K562 (cell line): ENCODE data around the gene TTC32. TPM values are rescaled to one million over a fixed set of nuclear protein-coding genes. Genes with fewer than 3 reads are reported as not detected.

Source experiments
- ATAC-seq: fragments of 200-7000 bp; cut with Tn5 transposase; 3 replicates; pipeline ENCODE4 v1.9.1; 2020; ENCODE audit warnings: moderate library complexity
- BruUV-seq: library from RNA; stranded (reverse); fragments of 400-500 nt; replicated peaks from 2 replicates; lab custom pipeline; 2021; lab: Mats Ljungman, UMichigan
- CTCF ChIA-PET: fragments of 300-600 bp; formaldehyde crosslinking; extraction: SDS; loops from one replicate; lab custom pipeline; 2021; ENCODE audit warnings: low intra/inter-chr PET ratio; lab: Yijun Ruan, JAX
- POLR2A ChIA-PET: fragments of 300-600, 350-650 bp; sonication (Branson Sonifier 250); formaldehyde crosslinking; extraction: SDS; loops from one replicate; lab custom pipeline; 2021; ENCODE audit warnings: antibody characterized with exemption, inconsistent platforms; lab: Yijun Ruan, JAX
- DNase-seq, 4 experiments: peaks; one replicate each; pipeline versions ENCODE4 v3.0.0 to v3.0.0-alpha.2; 2011 to 2018; ENCODE audit warnings: low spot score in 3 of 4, mixed read lengths in 3 of 4; ENCODE audit errors: extremely low read depth in 1 of 4
- FAIRE-seq: peaks from 2 replicates; lab custom pipeline; 2011; peaks lifted over from hg19 to GRCh38; lab: Jason Lieb, UNC
- H2AFZ ChIP-seq: 2 replicates; pipeline ENCODE4 v1.6.0; 2011; ENCODE audit warnings: low read depth, low read length, control low read depth, inconsistent platforms
- H3K27ac ChIP-seq: fragments of 200-600 bp; 3 replicates; pipeline ENCODE4 v1.8.0; 2011; ENCODE audit warnings: low read depth, mild to moderate bottlenecking, control low read depth, inconsistent platforms, low read length, moderate library complexity, mixed read lengths; ENCODE audit errors: extremely low read depth
- H3K27me3 ChIP-seq, 2 experiments: fragments of 300-600 bp in 1 of 2; 2 replicates in 1 of 2; 3 replicates in 1 of 2; pipeline versions ENCODE4 v1.6.0 to v1.8.0; 2011; ENCODE audit warnings: inconsistent platforms in 2 of 2, low read length in 2 of 2, mild to moderate bottlenecking in 1 of 2, mixed read lengths in 1 of 2, moderate library complexity in 1 of 2; ENCODE audit not compliant: control insufficient read depth in 2 of 2, insufficient read depth in 2 of 2
- H3K36me3 ChIP-seq: fragments of 300-600 bp; 3 replicates; pipeline ENCODE4 v1.8.0; 2011; ENCODE audit warnings: mild to moderate bottlenecking, low read length, inconsistent platforms; ENCODE audit not compliant: control insufficient read depth, insufficient read depth
- H3K4me1 ChIP-seq, 2 experiments: fragments of 200-600 bp in 1 of 2; replicated peaks in 1 of 2; 2 replicates in 1 of 2; 3 replicates in 1 of 2; pipeline versions ENCODE4 v1.5.1 to v1.8.0; 2011; ENCODE audit warnings: inconsistent platforms in 2 of 2, low read length in 2 of 2, mild to moderate bottlenecking in 1 of 2, mixed read lengths in 1 of 2, moderate library complexity in 1 of 2; ENCODE audit not compliant: control insufficient read depth in 2 of 2, insufficient read depth in 2 of 2
- H3K4me2 ChIP-seq: 2 replicates; pipeline ENCODE4 v1.6.1; 2011; ENCODE audit warnings: low read length, control low read depth, inconsistent platforms, mixed read lengths; ENCODE audit not compliant: insufficient read depth
- H3K4me3 ChIP-seq: fragments of 200-600 bp; sonication (generic), shearing (Covaris generic); 2 replicates; pipeline ENCODE4 v1.5.1; 2016; ENCODE audit warnings: control low read depth, inconsistent platforms
- H3K79me2 ChIP-seq: fragments of 200-600 bp; 3 replicates; pipeline ENCODE4 v1.8.0; 2011; ENCODE audit warnings: low read length, inconsistent platforms; ENCODE audit not compliant: control insufficient read depth, insufficient read depth
- H3K9ac ChIP-seq, 2 experiments: 2 replicates each; pipeline versions ENCODE4 v1.6.0 to v1.6.1; 2011; ENCODE audit warnings: low read depth in 2 of 2, low read length in 2 of 2, control low read depth in 1 of 2, inconsistent platforms in 1 of 2, mild to moderate bottlenecking in 1 of 2, mixed read lengths in 1 of 2; ENCODE audit not compliant: insufficient read depth in 1 of 2
- H3K9me1 ChIP-seq: one replicate; pipeline ENCODE4 v1.6.0; 2011; ENCODE audit warnings: inconsistent platforms, mild to moderate bottlenecking, low read length, moderate library complexity; ENCODE audit not compliant: control insufficient read depth, insufficient read depth
- H3K9me3 ChIP-seq: replicated peaks from 2 replicates; pipeline ENCODE4 v1.5.1; 2011; ENCODE audit warnings: low read depth, low read length, inconsistent platforms; ENCODE audit not compliant: control insufficient read depth, insufficient read depth
- H4K20me1 ChIP-seq: replicated peaks from 2 replicates; pipeline ENCODE4 v1.6.1; 2011; ENCODE audit warnings: low read length, inconsistent platforms, mixed read lengths; ENCODE audit not compliant: control insufficient read depth, insufficient read depth
- WGBS: fragments of 100-300 bp; shearing (Covaris generic); methylation state at CpG from one replicate; pipeline ENCODE4 v1.1.6; 2016; ENCODE audit warnings: low coverage, mixed read lengths; ENCODE audit not compliant: insufficient coverage; ENCODE audit errors: missing lambda C conversion rate; 5-methylcytosine and 5-hydroxymethylcytosine counted together
- in situ Hi-C: fragments of 300-500 bp; cut with MboI; formaldehyde crosslinking; loops from 4 replicates; pipeline ENCODE4 v1.15.0; 2018; ENCODE audit warnings: inconsistent platforms, mixed read lengths
- intact Hi-C: fragments of 100-400 bp; cut with micrococcal nuclease; formaldehyde crosslinking; loops from 2 replicates; pipeline ENCODE4 v1.14.2; 2022
- polyA plus RNA-seq, 8 experiments: library from polyadenylated mRNA; depleted of rRNA in 4 of 8; stranded (reverse) in 5 of 8; unstranded in 3 of 8; fragments of >200 nt; fragmentation: Nextera tagmentation in 2 of 8; fragmentation: Illumina TruSeq in 1 of 8; extraction: Ambion mirVana in 2 of 8; extraction: Trizol in 1 of 8; gene quantifications; 2 replicates each; pipeline versions ENCODE4 v1.2.1 to v1.2.3, GENCODE V29; 2011 to 2014; ENCODE audit warnings: inconsistent platforms in 1 of 8, missing spikeins in 1 of 8
- total RNA-seq, 7 experiments: library from RNA; depleted of rRNA in 6 of 7; stranded (reverse); fragments of >200 nt in 6 of 7; fragmentation: Illumina TruSeq in 2 of 7; extraction: Trizol in 2 of 7; gene quantifications; 2 replicates each; pipeline versions ENCODE4 v1.2.1 to v1.2.3, GENCODE V29; 2011 to 2021; ENCODE audit warnings: low replicate concordance in 1 of 7
- TF ChIP-seq, protein P1 (sequence below): fragments of 250-450 bp; sonication (Bioruptor Pico); IDR thresholded peaks from 2 replicates; pipeline ENCODE4 v1.5.0; 2021

TTC32 gene
- total and polyA plus RNA-seq, 9 of the 15 experiments (the other 6 are each of a cell fraction or from before 2014, with no cell fraction given) = 27.6 to 71.4 (median 52.6) TPM

DNA sequence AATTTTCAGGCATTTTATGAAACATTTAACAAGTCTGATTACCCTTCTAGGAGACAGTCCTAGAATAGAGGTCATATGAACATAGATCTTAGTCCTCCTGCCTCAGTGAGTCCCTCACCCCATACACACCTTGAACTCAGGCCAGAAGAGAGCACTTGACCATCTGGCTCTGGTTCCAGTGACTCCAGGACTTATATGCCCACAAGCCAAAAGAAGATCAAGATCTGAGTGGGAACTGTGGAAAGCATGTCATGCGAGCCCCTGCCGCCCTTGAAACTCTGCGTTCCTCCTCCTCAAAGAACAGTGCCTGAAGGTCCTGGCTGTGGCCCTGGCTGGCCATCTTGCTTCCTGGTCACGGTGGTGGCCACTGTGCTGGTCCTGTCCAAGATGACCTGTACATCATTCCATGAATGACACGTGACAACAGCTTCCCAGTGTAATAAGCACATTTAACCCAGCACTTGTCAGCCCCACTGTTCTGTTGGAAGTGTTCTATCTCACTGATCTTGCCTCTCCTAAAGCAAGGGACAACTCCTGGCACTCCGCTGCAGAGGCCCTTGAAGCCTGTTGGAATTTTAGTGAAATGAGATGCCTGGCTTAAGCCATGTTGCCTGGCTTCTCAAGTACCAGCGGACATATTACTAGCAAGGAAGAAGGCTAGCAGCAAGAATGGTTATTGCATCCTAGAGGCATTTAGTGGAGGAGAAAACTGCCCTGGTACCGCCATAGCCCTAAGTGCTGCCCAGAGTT is 17.6 kb downstream of the TTC32 start:
- no TSS peak for BruUV-seq
- in situ Hi-C loops = no loop called here
- WGBS = 65% methylated on average over 8 of the region's 8 CpGs

More for the DNA sequence above, 17.6 kb downstream of the TTC32 start:
- no peaks in the 10 kb centered on the region for H3K9me3 ChIP-seq
- FAIRE-seq (no peak), DNase-seq (no peak), ATAC-seq (no peak)
- H3K9me1 ChIP-seq = no peaks in the 10 kb centered on the region
- POLR2A ChIA-PET = interaction anchor here (0.6 kb wide), 2 partner anchors 17 to 559 kb away, joined by 3 to 4 read pairs; no protein-coding TSS in a partner anchor
- no peak overlapping the region for H3K9ac ChIP-seq
- no peak overlapping the region for H3K27ac ChIP-seq
- TF ChIP-seq, protein P1, sequence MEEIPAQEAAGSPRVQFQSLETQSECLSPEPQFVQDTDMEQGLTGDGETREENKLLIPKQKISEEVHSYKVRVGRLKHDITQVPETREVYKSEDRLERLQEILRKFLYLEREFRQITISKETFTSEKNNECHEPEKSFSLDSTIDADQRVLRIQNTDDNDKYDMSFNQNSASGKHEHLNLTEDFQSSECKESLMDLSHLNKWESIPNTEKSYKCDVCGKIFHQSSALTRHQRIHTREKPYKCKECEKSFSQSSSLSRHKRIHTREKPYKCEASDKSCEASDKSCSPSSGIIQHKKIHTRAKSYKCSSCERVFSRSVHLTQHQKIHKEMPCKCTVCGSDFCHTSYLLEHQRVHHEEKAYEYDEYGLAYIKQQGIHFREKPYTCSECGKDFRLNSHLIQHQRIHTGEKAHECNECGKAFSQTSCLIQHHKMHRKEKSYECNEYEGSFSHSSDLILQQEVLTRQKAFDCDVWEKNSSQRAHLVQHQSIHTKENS (CRISPR knock-in tag) = no peak
- H3K36me3 ChIP-seq = no peaks in the 10 kb centered on the region
- no peak overlapping the region for H3K4me3 ChIP-seq
- no peaks in the 10 kb centered on the region for H4K20me1 ChIP-seq
- CTCF ChIA-PET = no interaction called here
- no peak overlapping the region for H2AFZ ChIP-seq
- H3K79me2 ChIP-seq = no peaks in the 10 kb centered on the region
- no peaks in the 10 kb centered on the region for H3K27me3 ChIP-seq
- no peak overlapping the region for H3K4me2 ChIP-seq
- intact Hi-C loops = loop anchor here (10.0 kb wide), 1 partner anchor 1329 kb away; no protein-coding TSS in a partner anchor
- H3K4me1 ChIP-seq = peaks cover 2 to 4% of the 10 kb centered on the region in 2 experiments; a peak in 3 of 5 replicates
